DOHH2 (cell line): Measurements from ENCODE around the gene LONRF3.
"Not testable (repeated sequence)": the region's sequence is repeated elsewhere in the genome, so short reads cannot be mapped to it uniquely, and the experiment has no call there.

ENCODE experiments used
- H3F3A ChIP-seq: fragments of 200-600 bp; sonication (generic), shearing (Covaris generic); 2 replicates; pipeline ENCODE4 v1.6.0; 2016; ENCODE audit warnings: antibody characterized with exemption, mild to moderate bottlenecking; ENCODE audit not compliant: control insufficient read depth, insufficient read depth
- H3K27ac ChIP-seq: fragments of 200-600 bp; sonication (generic); 2 replicates; pipeline ENCODE4 v1.5.1; 2014; ENCODE audit warnings: low read depth, mild to moderate bottlenecking, low read length, moderate library complexity
- H3K27me3 ChIP-seq: fragments of 200-600 bp; sonication (generic); 2 replicates; pipeline ENCODE4 v1.6.1; 2014; ENCODE audit warnings: mild to moderate bottlenecking, low read length, mixed read lengths; ENCODE audit not compliant: control insufficient read depth
- H3K36me3 ChIP-seq: fragments of 200-600 bp; sonication (generic); 2 replicates; pipeline ENCODE4 v1.6.1; 2014; ENCODE audit warnings: mild to moderate bottlenecking, low read length, moderate library complexity, mixed read lengths; ENCODE audit not compliant: control insufficient read depth
- H3K4me1 ChIP-seq: fragments of 200-600 bp; sonication (generic); 2 replicates; pipeline ENCODE4 v1.6.1; 2014; ENCODE audit warnings: mild to moderate bottlenecking, low read length, mixed read lengths; ENCODE audit not compliant: control insufficient read depth
- H3K4me2 ChIP-seq: fragments of 200-600 bp; sonication (generic); 2 replicates; pipeline ENCODE4 v1.6.0; 2014; ENCODE audit warnings: mild to moderate bottlenecking, low read length, moderate library complexity
- H3K4me3 ChIP-seq: fragments of 200-600 bp; sonication (generic); 2 replicates; pipeline ENCODE4 v1.5.1; 2014; ENCODE audit warnings: mild to moderate bottlenecking, low read length, mixed read lengths
- H3K79me2 ChIP-seq: fragments of 200-600 bp; sonication (generic); 2 replicates; pipeline ENCODE4 v1.6.1; 2014; ENCODE audit warnings: mild to moderate bottlenecking, low read length, mixed read lengths; ENCODE audit not compliant: control insufficient read depth
- H3K9me2 ChIP-seq: fragments of 200-600 bp; sonication (generic); replicated peaks from 2 replicates; pipeline ENCODE4 v1.6.1; 2014; ENCODE audit warnings: mild to moderate bottlenecking, low read length, mixed read lengths; ENCODE audit not compliant: control insufficient read depth
- H3K9me3 ChIP-seq: fragments of 200-600 bp; sonication (generic); 2 replicates; pipeline ENCODE4 v1.6.1; 2014; ENCODE audit warnings: antibody characterized with exemption, low read length, mixed read lengths; ENCODE audit not compliant: control insufficient read depth, insufficient read depth
- H4K20me1 ChIP-seq: fragments of 200-600 bp; sonication (generic); 2 replicates; pipeline ENCODE4 v1.6.0; 2014; ENCODE audit warnings: low read depth, mild to moderate bottlenecking, antibody characterized with exemption, low read length, moderate library complexity; ENCODE audit not compliant: control insufficient read depth, insufficient read depth
- EZH2phosphoT487 ChIP-seq: fragments of 200-600 bp; sonication (generic); IDR thresholded peaks from 2 replicates; pipeline ENCODE4 v1.6.1; 2017; ENCODE audit warnings: borderline replicate concordance, mild to moderate bottlenecking, antibody characterized with exemption, low read length, moderate library complexity, mixed read lengths
- TF ChIP-seq, protein P1 (sequence below): fragments of 200-600 bp; sonication (generic); IDR thresholded peaks from one replicate; pipeline ENCODE4 v1.5.1; 2014; ENCODE audit warnings: antibody characterized with exemption, mild to moderate bottlenecking, low read depth, low read length; ENCODE audit not compliant: poor library complexity, severe bottlenecking

LONRF3 gene

DNA sequence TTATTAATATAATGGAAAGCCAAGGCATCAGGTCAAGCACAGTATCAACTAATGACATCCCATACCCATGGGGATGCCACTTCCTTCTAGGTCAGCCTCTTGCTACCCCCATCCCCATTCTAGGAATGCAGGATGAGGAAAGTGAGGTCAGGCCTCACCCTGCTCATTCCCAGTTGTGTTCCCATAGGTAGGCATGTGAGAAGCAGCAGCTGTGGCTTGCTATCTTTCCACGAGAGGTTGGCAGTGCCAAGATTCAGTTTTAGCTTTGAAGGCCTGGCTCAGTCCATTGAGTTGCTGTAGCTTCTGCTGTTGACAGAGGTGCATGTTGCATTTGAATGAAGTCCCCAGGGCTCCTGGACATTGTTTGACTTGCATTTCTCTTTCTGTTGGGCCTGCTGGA, 15.5 kb downstream of the LONRF3 start:
- H3K27me3 ChIP-seq, result no peaks in the 10 kb centered on the region
- no peaks in the 10 kb centered on the region for H3K9me2 ChIP-seq
- H3K36me3 ChIP-seq, result no peaks in the 10 kb centered on the region
- no peak overlapping the region for H3K4me2 ChIP-seq
- no peak overlapping the region for H3K27ac ChIP-seq
- H4K20me1 ChIP-seq, result no peaks in the 10 kb centered on the region
- no peaks in the 10 kb centered on the region for H3F3A ChIP-seq
- no peak overlapping the region for H3K4me3 ChIP-seq
- no peaks in the 10 kb centered on the region for H3K9me3 ChIP-seq
- no peaks in the 10 kb centered on the region for H3K4me1 ChIP-seq
- no peak for TF ChIP-seq EZH2phosphoT487
- TF ChIP-seq, protein P1, sequence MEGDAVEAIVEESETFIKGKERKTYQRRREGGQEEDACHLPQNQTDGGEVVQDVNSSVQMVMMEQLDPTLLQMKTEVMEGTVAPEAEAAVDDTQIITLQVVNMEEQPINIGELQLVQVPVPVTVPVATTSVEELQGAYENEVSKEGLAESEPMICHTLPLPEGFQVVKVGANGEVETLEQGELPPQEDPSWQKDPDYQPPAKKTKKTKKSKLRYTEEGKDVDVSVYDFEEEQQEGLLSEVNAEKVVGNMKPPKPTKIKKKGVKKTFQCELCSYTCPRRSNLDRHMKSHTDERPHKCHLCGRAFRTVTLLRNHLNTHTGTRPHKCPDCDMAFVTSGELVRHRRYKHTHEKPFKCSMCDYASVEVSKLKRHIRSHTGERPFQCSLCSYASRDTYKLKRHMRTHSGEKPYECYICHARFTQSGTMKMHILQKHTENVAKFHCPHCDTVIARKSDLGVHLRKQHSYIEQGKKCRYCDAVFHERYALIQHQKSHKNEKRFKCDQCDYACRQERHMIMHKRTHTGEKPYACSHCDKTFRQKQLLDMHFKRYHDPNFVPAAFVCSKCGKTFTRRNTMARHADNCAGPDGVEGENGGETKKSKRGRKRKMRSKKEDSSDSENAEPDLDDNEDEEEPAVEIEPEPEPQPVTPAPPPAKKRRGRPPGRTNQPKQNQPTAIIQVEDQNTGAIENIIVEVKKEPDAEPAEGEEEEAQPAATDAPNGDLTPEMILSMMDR, result no peak
- H3K79me2 ChIP-seq, result no peaks in the 10 kb centered on the region

DNA sequence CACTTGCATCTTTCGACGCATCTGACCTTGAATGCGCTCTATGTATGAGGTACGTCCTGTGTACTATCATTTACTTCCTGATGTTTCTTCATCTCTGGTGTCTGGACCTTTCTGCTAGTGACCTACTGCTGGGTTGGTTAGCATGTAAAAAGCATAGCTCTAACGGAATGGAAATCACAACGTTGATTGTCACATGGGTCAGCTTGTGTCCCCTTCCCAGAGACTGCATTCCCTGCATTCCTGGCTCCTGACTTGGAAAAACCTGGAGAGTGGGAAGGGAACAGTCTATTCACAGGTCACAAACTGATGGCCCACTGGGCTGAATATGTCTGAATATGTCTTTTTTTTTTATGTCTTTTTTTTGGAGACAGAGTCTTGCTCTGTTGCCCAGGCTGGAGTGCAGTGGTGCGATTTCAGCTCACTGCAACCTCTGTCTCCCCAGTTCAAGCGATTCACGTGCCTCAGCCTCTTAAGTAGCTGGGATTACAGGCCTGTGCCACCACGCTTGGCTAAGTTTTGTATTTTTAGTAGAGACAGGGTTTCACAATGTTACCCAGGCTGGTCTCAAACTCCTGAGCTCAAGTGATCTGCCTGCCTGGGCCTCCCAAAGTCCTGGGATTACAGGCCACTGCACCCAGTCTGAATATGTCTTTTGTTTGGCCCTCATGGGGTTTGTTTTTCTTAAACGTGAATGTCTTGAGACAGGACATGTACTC, 16.3 kb downstream of the LONRF3 start:
- no peak for TF ChIP-seq EZH2phosphoT487
- TF ChIP-seq, protein P1, result no peak
- no peak overlapping the region for H3K4me3 ChIP-seq
- H3K9me3 ChIP-seq, result no peaks in the 10 kb centered on the region
- H3K4me1 ChIP-seq, result no peaks in the 10 kb centered on the region
- H3K27me3 ChIP-seq, result no peaks in the 10 kb centered on the region
- H3K9me2 ChIP-seq, result no peaks in the 10 kb centered on the region
- H3K27ac ChIP-seq, result no peak overlapping the region
- H3K4me2 ChIP-seq, result no peak overlapping the region
- H3K36me3 ChIP-seq, result no peaks in the 10 kb centered on the region
- H3F3A ChIP-seq, result no peaks in the 10 kb centered on the region
- H3K79me2 ChIP-seq, result no peaks in the 10 kb centered on the region
- H4K20me1 ChIP-seq, result no peaks in the 10 kb centered on the region

DNA sequence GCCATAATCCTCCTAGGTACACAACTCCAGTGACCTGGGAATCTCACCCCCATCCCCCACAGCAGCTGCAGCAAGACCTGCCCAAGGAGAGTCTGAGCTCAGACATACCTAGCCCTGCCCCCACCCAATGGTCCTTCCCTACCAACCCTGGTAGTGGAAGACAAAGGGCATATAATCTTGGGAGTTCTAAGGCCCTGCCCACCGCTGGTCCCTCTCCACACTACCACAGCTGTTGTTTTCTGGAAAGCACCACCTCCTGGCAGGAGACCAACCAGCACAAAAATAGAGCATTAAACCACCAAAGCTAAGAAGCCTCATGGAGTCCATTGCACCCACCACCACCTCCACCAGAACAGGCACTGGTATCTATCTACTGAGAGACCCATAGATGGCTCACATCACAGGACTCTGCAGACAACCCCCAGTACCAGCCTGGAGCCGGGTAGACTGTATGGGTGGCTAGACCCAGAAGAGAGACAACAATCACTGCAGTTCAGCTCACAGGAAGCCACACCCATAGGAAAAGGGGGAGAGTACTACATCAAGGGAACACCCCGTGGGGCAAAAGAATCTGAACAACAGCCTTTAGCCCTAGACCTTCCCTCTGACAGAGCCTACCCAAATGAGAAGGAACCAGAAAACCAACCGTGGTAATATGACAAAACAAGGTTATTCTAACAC, 18.2 kb downstream of the LONRF3 start:
- H3K27ac ChIP-seq, H3K9me3 ChIP-seq, H3K4me3 ChIP-seq, H3K4me2 ChIP-seq, H3K79me2 ChIP-seq, H3K9me2 ChIP-seq, H4K20me1 ChIP-seq, H3F3A ChIP-seq, H3K27me3 ChIP-seq, H3K4me1 ChIP-seq, H3K36me3 ChIP-seq: not testable (repeated sequence)

DNA sequence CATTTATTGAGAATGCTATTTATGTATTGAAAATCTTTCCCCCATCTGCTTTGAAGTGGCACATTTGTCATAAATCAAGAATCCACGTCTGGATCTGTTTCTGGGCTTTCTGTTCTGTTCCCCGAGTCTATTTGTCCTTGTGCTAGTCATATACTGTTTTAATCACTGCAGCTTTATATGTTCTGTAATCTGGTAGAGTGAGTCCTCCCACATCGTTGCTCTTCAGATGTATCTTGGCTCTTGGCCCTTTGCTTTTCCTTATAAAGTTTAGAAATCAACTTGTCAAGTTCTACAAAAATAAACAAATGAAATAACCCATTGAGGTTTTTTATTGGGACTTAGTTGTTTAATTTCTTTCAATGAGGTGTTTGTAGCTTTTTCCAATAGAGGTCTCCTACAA, 29.0 kb downstream of the LONRF3 start:
- H3K4me1 ChIP-seq, result no peaks in the 10 kb centered on the region
- TF ChIP-seq, protein P1, result no peak
- TF ChIP-seq EZH2phosphoT487, result no peak
- no peaks in the 10 kb centered on the region for H4K20me1 ChIP-seq
- no peaks in the 10 kb centered on the region for H3F3A ChIP-seq
- H3K79me2 ChIP-seq, result no peaks in the 10 kb centered on the region
- H3K36me3 ChIP-seq, result no peaks in the 10 kb centered on the region
- H3K4me2 ChIP-seq, result no peak overlapping the region
- H3K27ac ChIP-seq, result no peak overlapping the region
- no peaks in the 10 kb centered on the region for H3K9me2 ChIP-seq
- H3K4me3 ChIP-seq, result no peak overlapping the region
- no peaks in the 10 kb centered on the region for H3K27me3 ChIP-seq
- no peaks in the 10 kb centered on the region for H3K9me3 ChIP-seq
